ENCODE results near the gene CD274.

DNA sequence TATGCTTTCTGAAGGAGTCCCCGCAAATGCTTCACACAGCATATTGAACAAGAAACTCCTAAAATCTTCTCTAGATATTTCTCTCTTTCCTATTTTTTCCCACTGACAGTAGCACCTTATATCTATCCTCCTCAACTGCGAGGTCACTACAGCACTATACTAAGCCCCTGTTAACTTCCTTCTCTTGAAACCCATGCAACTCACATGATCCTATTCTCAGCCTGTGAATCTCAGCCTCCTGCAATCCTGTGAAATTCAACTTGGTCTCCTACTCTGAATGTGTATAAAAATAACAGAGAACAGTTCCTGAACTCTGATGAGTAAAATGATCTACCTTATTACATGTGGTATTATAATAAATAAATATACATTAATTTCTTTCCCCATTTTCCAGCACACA, 6.5 kb upstream of the CD274 start:
- TF ChIP-seq, protein P1, sequence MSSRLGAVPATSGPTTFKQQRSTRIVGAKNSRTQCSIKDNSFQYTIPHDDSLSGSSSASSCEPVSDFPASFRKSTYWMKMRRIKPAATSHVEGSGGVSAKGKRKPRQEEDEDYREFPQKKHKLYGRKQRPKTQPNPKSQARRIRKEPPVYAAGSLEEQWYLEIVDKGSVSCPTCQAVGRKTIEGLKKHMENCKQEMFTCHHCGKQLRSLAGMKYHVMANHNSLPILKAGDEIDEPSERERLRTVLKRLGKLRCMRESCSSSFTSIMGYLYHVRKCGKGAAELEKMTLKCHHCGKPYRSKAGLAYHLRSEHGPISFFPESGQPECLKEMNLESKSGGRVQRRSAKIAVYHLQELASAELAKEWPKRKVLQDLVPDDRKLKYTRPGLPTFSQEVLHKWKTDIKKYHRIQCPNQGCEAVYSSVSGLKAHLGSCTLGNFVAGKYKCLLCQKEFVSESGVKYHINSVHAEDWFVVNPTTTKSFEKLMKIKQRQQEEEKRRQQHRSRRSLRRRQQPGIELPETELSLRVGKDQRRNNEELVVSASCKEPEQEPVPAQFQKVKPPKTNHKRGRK (CRISPR knock-in tag; IDR thresholded peaks at IDR 0.05; ENCODE audit: borderline replicate concordance) = no peak
- TF ChIP-seq ZNF671 (CRISPR knock-in tag; IDR thresholded peaks at IDR 0.05) = no peak
- TF ChIP-seq, protein P2, sequence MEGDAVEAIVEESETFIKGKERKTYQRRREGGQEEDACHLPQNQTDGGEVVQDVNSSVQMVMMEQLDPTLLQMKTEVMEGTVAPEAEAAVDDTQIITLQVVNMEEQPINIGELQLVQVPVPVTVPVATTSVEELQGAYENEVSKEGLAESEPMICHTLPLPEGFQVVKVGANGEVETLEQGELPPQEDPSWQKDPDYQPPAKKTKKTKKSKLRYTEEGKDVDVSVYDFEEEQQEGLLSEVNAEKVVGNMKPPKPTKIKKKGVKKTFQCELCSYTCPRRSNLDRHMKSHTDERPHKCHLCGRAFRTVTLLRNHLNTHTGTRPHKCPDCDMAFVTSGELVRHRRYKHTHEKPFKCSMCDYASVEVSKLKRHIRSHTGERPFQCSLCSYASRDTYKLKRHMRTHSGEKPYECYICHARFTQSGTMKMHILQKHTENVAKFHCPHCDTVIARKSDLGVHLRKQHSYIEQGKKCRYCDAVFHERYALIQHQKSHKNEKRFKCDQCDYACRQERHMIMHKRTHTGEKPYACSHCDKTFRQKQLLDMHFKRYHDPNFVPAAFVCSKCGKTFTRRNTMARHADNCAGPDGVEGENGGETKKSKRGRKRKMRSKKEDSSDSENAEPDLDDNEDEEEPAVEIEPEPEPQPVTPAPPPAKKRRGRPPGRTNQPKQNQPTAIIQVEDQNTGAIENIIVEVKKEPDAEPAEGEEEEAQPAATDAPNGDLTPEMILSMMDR (IDR thresholded peaks at IDR 0.05) = no peak

Data from WTC11 (cell line).